Measurements from ENCODE around the gene CUEDC2.

CUEDC2 gene

DNA sequence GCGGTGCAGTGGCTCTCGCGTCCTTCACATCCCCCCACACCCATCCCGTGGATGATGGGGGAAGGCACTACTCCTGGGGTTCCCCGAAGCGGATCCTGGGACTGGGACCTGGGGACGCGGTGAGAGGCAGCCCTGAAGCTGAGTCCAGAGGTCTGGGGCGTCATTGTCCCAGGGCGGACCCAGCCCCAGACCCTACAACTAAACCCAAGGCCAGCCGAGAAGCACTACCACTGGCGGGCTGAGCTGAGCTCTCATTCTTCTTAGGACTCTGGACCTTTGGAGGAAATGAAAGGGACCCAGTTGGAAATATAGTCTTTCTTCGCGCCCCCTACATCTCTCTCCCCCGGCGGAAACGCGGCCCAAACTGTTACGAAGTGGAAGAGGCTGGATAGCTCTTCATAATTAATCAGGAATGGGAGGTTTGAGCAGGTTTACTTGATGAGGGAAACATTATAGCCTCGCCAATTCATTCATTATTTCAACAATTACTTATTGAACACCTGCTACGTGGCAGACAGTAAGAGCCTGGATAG lies 12.1 kb downstream of the CUEDC2 start:
- POLR2A ChIA-PET, result no interaction called here

DNA sequence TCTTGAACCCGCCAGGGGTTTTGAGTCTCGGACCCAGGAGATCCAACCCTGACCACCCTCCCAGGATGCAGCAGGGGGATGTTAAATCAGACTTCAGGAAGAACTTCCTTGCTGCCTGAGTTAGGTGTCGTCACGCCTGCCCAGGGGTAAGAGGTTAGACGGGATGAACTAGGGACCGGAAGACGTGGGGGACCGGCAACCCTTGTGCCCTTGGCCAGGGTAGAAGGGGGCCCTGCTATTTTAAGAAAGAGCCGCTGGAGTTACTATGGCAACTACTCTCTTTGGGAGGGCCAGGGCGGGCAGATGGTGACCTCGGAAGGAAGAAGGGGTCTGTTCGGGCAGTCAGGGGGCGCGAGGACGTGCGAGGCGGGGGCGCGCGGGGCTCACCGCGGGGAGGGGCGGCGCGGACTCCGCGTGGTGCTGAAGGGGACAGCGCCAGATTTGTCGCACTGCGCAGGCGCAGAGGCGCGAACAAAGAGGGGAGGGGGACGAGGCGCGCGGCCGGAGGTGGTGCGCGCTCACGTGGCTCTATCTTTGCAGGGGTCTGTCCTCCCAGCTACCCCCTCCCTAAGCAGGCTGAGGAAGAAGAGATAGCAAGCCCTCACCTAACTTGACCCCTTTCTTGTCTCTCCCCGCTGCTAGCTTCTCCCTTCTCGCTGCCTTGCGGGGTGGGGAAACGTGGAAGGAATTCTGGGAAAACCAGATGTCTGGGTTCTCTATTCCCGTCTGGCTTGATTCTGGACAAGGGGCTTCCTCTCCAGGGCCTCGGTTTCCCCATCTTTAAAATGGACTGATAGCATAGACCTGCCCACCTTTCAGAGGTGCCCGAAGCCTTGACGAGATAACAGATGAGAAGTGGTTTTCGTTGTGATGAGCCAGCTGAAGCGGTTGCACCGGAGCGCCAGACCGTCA lies 12.8 kb downstream of the CUEDC2 start:
- TF ChIP-seq, protein P1, sequence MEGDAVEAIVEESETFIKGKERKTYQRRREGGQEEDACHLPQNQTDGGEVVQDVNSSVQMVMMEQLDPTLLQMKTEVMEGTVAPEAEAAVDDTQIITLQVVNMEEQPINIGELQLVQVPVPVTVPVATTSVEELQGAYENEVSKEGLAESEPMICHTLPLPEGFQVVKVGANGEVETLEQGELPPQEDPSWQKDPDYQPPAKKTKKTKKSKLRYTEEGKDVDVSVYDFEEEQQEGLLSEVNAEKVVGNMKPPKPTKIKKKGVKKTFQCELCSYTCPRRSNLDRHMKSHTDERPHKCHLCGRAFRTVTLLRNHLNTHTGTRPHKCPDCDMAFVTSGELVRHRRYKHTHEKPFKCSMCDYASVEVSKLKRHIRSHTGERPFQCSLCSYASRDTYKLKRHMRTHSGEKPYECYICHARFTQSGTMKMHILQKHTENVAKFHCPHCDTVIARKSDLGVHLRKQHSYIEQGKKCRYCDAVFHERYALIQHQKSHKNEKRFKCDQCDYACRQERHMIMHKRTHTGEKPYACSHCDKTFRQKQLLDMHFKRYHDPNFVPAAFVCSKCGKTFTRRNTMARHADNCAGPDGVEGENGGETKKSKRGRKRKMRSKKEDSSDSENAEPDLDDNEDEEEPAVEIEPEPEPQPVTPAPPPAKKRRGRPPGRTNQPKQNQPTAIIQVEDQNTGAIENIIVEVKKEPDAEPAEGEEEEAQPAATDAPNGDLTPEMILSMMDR (IDR thresholded peaks at IDR 0.05; ENCODE audit: control extremely low read depth, extremely low read depth, low read depth, missing control alignments), result no peak
- CTCF ChIA-PET, result interaction anchor here (1.5 to 10.0 kb wide), 8 partner anchors 8 to 188 kb away, joined by 4 to 140 read pairs (median 50); partner anchors contain the start of genes C10orf95, CUEDC2, NFKB2 and SUFU
- peak; percentile 80 for DNase-seq (ENCODE audit: extremely low spot score)
- POLR2A ChIA-PET, result interaction anchor here (0.6 kb wide), 1 partner anchor 167 kb away, joined by 6 read pairs; no protein-coding TSS in a partner anchor

More for the DNA sequence above, 12.1 kb downstream of the CUEDC2 start:
- TF ChIP-seq, protein P1 (IDR thresholded peaks at IDR 0.05; ENCODE audit: control extremely low read depth, extremely low read depth, low read depth, missing control alignments), result no peak
- DNase-seq (ENCODE audit: extremely low spot score), result no peak
- CTCF ChIA-PET, result interaction anchor here (1.2 to 10.0 kb wide), 11 partner anchors 9 to 189 kb away, joined by 3 to 140 read pairs (median 24); partner anchors contain the start of genes C10orf95, CUEDC2, NFKB2 and SUFU

- no peak for DNase-seq (ENCODE audit: extremely low spot score)
- POLR2A ChIA-PET, result no interaction called here
- CTCF ChIA-PET, result interaction anchor here (1.0 to 2.1 kb wide), 3 partner anchors 15 to 32 kb away, joined by 3 to 6 read pairs (median 3); partner anchors contain the start of gene C10orf95
Measured at GRCh38 chr10:102418622-102419268, 13.6 kb downstream of the CUEDC2 start, which contains the start of gene PSD. PSD (minus strand) TSS chr10:102418785; CDS start chr10:102417038, 1,747 bp downstream.

DNA sequence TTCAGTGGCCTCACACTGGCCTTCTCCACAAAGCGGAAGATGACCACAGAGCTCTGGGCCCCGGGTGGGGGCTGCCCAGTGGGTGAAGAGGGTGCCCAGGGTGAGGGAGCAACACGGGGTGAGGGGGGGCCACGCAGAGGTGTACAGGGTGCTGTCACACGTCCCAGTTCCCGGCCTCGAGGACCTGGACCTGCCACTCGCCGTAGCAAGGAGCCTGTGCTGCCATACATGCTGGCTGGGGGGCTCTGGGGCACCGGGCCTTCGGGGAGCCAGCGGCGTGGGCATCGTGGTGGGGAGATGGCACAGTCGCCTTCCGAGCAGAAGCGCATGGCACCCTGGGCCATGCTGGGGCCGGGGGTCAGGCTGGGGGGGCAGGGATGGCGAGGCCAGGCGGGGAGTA lies 15.7 kb downstream of the CUEDC2 start:
- no peak for DNase-seq (ENCODE audit: extremely low spot score)
- TF ChIP-seq, protein P1 (IDR thresholded peaks at IDR 0.05; ENCODE audit: control extremely low read depth, extremely low read depth, low read depth, missing control alignments), result no peak
- POLR2A ChIA-PET, result no interaction called here
- CTCF ChIA-PET, result interaction anchor here (1.3 to 2.1 kb wide), 2 partner anchors 13 to 186 kb away, joined by 4 to 6 read pairs; no protein-coding TSS in a partner anchor

More at GRCh38 chr10:102418622-102419268, 13.6 kb downstream of the CUEDC2 start, which contains the start of gene PSD:
- TF ChIP-seq, protein P1 (IDR thresholded peaks at IDR 0.05; ENCODE audit: control extremely low read depth, extremely low read depth, low read depth, missing control alignments), result no peak

GRCh38 chr10:102416283-102416682 lies 16.1 kb downstream of the CUEDC2 start:
- ChIA-PET POLR2A (no interaction called here), CTCF (interaction anchor here (1.1 to 1.6 kb wide), 5 partner anchors 11 to 186 kb away, joined by 3 to 5 read pairs (median 4); no protein-coding TSS in a partner anchor)
- no peak for DNase-seq (ENCODE audit: extremely low spot score)
- TF ChIP-seq, protein P1 (IDR thresholded peaks at IDR 0.05; ENCODE audit: control extremely low read depth, extremely low read depth, low read depth, missing control alignments), result no peak

Measured in GM10248 (cell line).